Liver (tissue), 9 donors: ENCODE results near the gene FEZF2. TPM values are rescaled to one million over a fixed set of nuclear protein-coding genes. Genes with fewer than 3 reads are reported as not detected.

ENCODE experiments used
- DNase-seq: peaks from one replicate; pipeline ENCODE4 v3.0.0-alpha.2; 2017; ENCODE audit warnings: low spot score
- H3K27ac ChIP-seq, 2 donors: one replicate each; pipeline ENCODE4 v1.7.0; 2013; ENCODE audit warnings: inconsistent platforms in 2 of 2, low read length in 2 of 2, control low read depth in 1 of 2, low read depth in 1 of 2, mild to moderate bottlenecking in 1 of 2
- H3K27me3 ChIP-seq, 4 donors: one replicate each; pipeline versions ENCODE4 v1.6.1 to v1.7.0; 2013; ENCODE audit warnings: low read length in 3 of 4, inconsistent platforms in 1 of 4, mild to moderate bottlenecking in 1 of 4, moderate library complexity in 1 of 4; ENCODE audit not compliant: control insufficient read depth in 4 of 4, insufficient read depth in 4 of 4
- H3K36me3 ChIP-seq, 4 donors: one replicate each; pipeline versions ENCODE4 v1.6.1 to v1.7.0; 2013; ENCODE audit warnings: low read length in 3 of 4, mild to moderate bottlenecking in 3 of 4, low read depth in 1 of 4, moderate library complexity in 1 of 4; ENCODE audit not compliant: control insufficient read depth in 4 of 4, insufficient read depth in 3 of 4
- H3K4me1 ChIP-seq, 4 donors: one replicate each; pipeline versions ENCODE4 v1.6.1 to v1.7.0; 2013; ENCODE audit warnings: low read length in 3 of 4, mild to moderate bottlenecking in 3 of 4, moderate library complexity in 1 of 4; ENCODE audit not compliant: control insufficient read depth in 4 of 4, insufficient read depth in 4 of 4
- H3K4me3 ChIP-seq, 3 donors: one replicate each; pipeline versions ENCODE4 v1.6.1 to v1.7.0; 2013; ENCODE audit warnings: low read length in 3 of 3, control low read depth in 1 of 3, low read depth in 1 of 3, mild to moderate bottlenecking in 1 of 3
- H3K9ac ChIP-seq, 2 donors: one replicate each; pipeline ENCODE4 v1.7.0; 2013; ENCODE audit warnings: low read length in 2 of 2, mild to moderate bottlenecking in 2 of 2, moderate library complexity in 2 of 2, control low read depth in 1 of 2, low read depth in 1 of 2
- H3K9me3 ChIP-seq, 4 donors: one replicate each; pipeline versions ENCODE4 v1.6.1 to v1.7.0; 2013; ENCODE audit warnings: low read length in 3 of 4; ENCODE audit not compliant: control insufficient read depth in 4 of 4
- EGR1 ChIP-seq, 2 donors: IDR thresholded peaks; 2 replicates each; pipeline ENCODE4 v1.6.1; 2016 to 2018; ENCODE audit warnings: antibody characterized with exemption in 2 of 2, low read depth in 2 of 2
- FOXA1 ChIP-seq: IDR thresholded peaks from 2 replicates; pipeline ENCODE4 v1.6.1; 2016; ENCODE audit warnings: antibody characterized with exemption
- FOXA2 ChIP-seq: IDR thresholded peaks from 2 replicates; pipeline ENCODE4 v1.6.1; 2016; ENCODE audit warnings: antibody characterized with exemption
- HNF4A ChIP-seq, 2 donors: conservative IDR thresholded peaks; 2 replicates each; pipeline ENCODE4 v1.6.1; 2016; ENCODE audit warnings: antibody characterized with exemption in 2 of 2, mild to moderate bottlenecking in 2 of 2
- HNF4G ChIP-seq: IDR thresholded peaks from 2 replicates; pipeline ENCODE4 v1.6.1; 2016; ENCODE audit warnings: antibody characterized with exemption
- JUND ChIP-seq, 2 donors: IDR thresholded peaks; 2 replicates each; pipeline ENCODE4 v1.6.1; 2016; ENCODE audit warnings: antibody characterized with exemption in 2 of 2
- NR2F2 ChIP-seq: IDR thresholded peaks from 2 replicates; pipeline ENCODE4 v1.6.1; 2016; ENCODE audit warnings: antibody characterized with exemption
- RAD21 ChIP-seq, 2 donors: IDR thresholded peaks; 2 replicates each; pipeline ENCODE4 v1.6.1; 2016; ENCODE audit warnings: antibody characterized with exemption in 2 of 2, mild to moderate bottlenecking in 2 of 2
- RXRA ChIP-seq, 2 donors: IDR thresholded peaks; 2 replicates each; pipeline ENCODE4 v1.6.1; 2017 to 2018; ENCODE audit warnings: antibody characterized with exemption in 2 of 2, mild to moderate bottlenecking in 1 of 2
- SP1 ChIP-seq: IDR thresholded peaks from 2 replicates; pipeline ENCODE4 v1.6.1; 2018; ENCODE audit warnings: antibody characterized with exemption, mild to moderate bottlenecking
- TAF1 ChIP-seq: conservative IDR thresholded peaks from 2 replicates; pipeline ENCODE4 v1.6.1; 2016; ENCODE audit warnings: antibody characterized with exemption, mild to moderate bottlenecking
- YY1 ChIP-seq: IDR thresholded peaks from 2 replicates; pipeline ENCODE4 v1.6.1; 2016; ENCODE audit warnings: antibody characterized with exemption, mild to moderate bottlenecking
- WGBS: extraction: QIAGEN DNeasy Blood & Tissue Kit; methylation state at CpG from one replicate; pipeline ENCODE4 v1.1.7; 2013; 5-methylcytosine and 5-hydroxymethylcytosine counted together
- polyA plus RNA-seq, 2 donors: library from polyadenylated mRNA; stranded (reverse) in 1 of 2; unstranded in 1 of 2; fragments of 200-250 nt in 1 of 2; fragments of >200 nt in 1 of 2; fragmentation: Nextera tagmentation in 1 of 2; extraction: Ambion mirVana in 1 of 2; gene quantifications; one replicate each; pipeline versions ENCODE4 v1.2.1 to v1.2.3, GENCODE V29; 2013 to 2015
- total RNA-seq, 2 donors: library from RNA; depleted of rRNA; stranded (reverse); fragments of >200 nt; gene quantifications; one replicate each; pipeline ENCODE4 v1.2.3, GENCODE V29; 2014
- TF ChIP-seq, protein P1 (sequence below): IDR thresholded peaks from 2 replicates; pipeline ENCODE4 v1.6.1; 2016; ENCODE audit warnings: antibody characterized with exemption
- TF ChIP-seq, protein P2 (sequence below): fragments of 150-350 bp; IDR thresholded peaks from 2 replicates; pipeline ENCODE4 v1.5.1; 2017; ENCODE audit warnings: improper control_type of control experiment, low read depth, low read length; ENCODE audit not compliant: missing input control
- TF ChIP-seq, protein P3 (sequence below): IDR thresholded peaks from 2 replicates; pipeline ENCODE4 v1.6.1; 2016; ENCODE audit warnings: antibody characterized with exemption
- TF ChIP-seq, protein P4 (sequence below): IDR thresholded peaks from 2 replicates; pipeline ENCODE4 v1.6.1; 2016; ENCODE audit warnings: antibody characterized with exemption
- TF ChIP-seq, protein P5 (sequence below): IDR thresholded peaks from 2 replicates; pipeline ENCODE4 v1.6.1; 2016; ENCODE audit warnings: antibody characterized with exemption, mild to moderate bottlenecking
- donor health status: healthy.
- donor health status: healthy.
- donor health status: healthy.
- donor health status: healthy.
- donor health status: healthy.

The FEZF2 gene
- total and polyA plus RNA-seq, 4 donors, result not detected

DNA sequence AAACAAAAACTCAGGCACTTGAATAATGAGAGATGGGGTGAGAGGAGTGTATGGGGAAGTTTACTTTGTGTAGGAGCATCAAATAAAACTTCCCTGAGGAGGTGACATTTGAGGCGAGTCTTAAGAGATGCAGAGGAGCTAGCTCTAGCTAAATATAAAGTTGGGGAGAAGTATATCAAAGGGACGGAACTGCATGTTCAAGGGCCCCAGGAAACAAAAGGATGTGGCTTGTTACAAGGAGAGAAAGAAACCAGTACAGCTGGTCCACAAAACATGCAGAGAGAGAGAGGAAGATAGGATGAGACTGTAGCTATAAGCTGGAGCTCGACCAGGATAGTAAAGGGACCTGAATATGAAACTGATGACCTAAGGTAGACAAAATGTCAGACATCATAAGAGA, 17.6 kb downstream of the FEZF2 start:
- H3K27me3 ChIP-seq, result peaks cover 0 to 10% (median 2%) of the 10 kb centered on the region in 4 donors
- DNase-seq, result no peak
- no peak for TF ChIP-seq SP1
- no peak for TF ChIP-seq NR2F2
- no peak for TF ChIP-seq RXRA (IDR thresholded peaks at IDR 0.05)
- no peak for TF ChIP-seq JUND (IDR thresholded peaks at IDR 0.05)
- TF ChIP-seq, protein P1, sequence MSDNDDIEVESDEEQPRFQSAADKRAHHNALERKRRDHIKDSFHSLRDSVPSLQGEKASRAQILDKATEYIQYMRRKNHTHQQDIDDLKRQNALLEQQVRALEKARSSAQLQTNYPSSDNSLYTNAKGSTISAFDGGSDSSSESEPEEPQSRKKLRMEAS, result no peak
- no peak for TF ChIP-seq TAF1
- TF ChIP-seq YY1, result no peak
- no peak for TF ChIP-seq RAD21 (IDR thresholded peaks at IDR 0.05)
- TF ChIP-seq, protein P2, sequence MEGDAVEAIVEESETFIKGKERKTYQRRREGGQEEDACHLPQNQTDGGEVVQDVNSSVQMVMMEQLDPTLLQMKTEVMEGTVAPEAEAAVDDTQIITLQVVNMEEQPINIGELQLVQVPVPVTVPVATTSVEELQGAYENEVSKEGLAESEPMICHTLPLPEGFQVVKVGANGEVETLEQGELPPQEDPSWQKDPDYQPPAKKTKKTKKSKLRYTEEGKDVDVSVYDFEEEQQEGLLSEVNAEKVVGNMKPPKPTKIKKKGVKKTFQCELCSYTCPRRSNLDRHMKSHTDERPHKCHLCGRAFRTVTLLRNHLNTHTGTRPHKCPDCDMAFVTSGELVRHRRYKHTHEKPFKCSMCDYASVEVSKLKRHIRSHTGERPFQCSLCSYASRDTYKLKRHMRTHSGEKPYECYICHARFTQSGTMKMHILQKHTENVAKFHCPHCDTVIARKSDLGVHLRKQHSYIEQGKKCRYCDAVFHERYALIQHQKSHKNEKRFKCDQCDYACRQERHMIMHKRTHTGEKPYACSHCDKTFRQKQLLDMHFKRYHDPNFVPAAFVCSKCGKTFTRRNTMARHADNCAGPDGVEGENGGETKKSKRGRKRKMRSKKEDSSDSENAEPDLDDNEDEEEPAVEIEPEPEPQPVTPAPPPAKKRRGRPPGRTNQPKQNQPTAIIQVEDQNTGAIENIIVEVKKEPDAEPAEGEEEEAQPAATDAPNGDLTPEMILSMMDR, result no peak
- TF ChIP-seq, protein P3, sequence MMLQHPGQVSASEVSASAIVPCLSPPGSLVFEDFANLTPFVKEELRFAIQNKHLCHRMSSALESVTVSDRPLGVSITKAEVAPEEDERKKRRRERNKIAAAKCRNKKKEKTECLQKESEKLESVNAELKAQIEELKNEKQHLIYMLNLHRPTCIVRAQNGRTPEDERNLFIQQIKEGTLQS, result no peak
- no peak for TF ChIP-seq HNF4A (conservative IDR thresholded peaks at IDR 0.05)
- TF ChIP-seq, protein P4, sequence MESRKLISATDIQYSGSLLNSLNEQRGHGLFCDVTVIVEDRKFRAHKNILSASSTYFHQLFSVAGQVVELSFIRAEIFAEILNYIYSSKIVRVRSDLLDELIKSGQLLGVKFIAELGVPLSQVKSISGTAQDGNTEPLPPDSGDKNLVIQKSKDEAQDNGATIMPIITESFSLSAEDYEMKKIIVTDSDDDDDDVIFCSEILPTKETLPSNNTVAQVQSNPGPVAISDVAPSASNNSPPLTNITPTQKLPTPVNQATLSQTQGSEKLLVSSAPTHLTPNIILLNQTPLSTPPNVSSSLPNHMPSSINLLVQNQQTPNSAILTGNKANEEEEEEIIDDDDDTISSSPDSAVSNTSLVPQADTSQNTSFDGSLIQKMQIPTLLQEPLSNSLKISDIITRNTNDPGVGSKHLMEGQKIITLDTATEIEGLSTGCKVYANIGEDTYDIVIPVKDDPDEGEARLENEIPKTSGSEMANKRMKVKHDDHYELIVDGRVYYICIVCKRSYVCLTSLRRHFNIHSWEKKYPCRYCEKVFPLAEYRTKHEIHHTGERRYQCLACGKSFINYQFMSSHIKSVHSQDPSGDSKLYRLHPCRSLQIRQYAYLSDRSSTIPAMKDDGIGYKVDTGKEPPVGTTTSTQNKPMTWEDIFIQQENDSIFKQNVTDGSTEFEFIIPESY, result no peak
- no peak for TF ChIP-seq EGR1 (IDR thresholded peaks at IDR 0.05; ENCODE audit: low read depth in 2 of 2)
- TF ChIP-seq HNF4G, result no peak
- no peak overlapping the region for H3K27ac ChIP-seq
- H3K4me1 ChIP-seq, result no peaks in the 10 kb centered on the region
- no peak overlapping the region for H3K9ac ChIP-seq
- no peak overlapping the region for H3K4me3 ChIP-seq
- H3K9me3 ChIP-seq, result no peaks in the 10 kb centered on the region
- no peaks in the 10 kb centered on the region for H3K36me3 ChIP-seq
- 67% methylated on average over 3 of the region's 3 CpGs for WGBS

DNA sequence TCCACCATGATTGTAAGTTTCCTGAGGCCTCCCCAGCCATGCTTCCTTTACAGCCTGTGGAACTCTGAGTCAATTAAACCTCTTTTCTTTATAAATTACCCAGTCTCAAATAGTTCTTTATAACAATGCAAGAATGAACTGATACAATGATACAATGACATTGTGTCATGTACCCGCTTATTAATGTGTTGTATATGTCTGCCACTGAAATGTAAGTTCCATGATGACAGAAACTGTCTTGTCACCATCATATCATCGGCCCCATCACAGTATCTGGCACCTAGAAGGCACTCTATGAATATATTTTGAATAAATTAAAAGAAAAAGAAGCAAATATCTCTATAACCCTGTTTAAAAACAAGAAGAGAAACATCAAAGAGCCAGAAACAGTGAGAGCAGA, 29.6 kb downstream of the FEZF2 start:
- Histone ChIP-seq H3K4me3 (no peak overlapping the region), H3K9me3 (no peaks in the 10 kb centered on the region), H3K36me3 (no peaks in the 10 kb centered on the region), H3K27ac (no peak overlapping the region), H3K4me1 (no peaks in the 10 kb centered on the region), H3K9ac (no peak overlapping the region), H3K27me3 (peaks cover 0 to 3% (median 0%) of the 10 kb centered on the region in 4 donors)
- DNase-seq, result no peak
- TF ChIP-seq HNF4A (conservative IDR thresholded peaks at IDR 0.05) (no peak), FOXA2 (no peak), FOXA1 (no peak), HNF4G (no peak), RXRA (IDR thresholded peaks at IDR 0.05) (no peak), YY1 (no peak), NR2F2 (no peak), JUND (IDR thresholded peaks at IDR 0.05) (no peak), TAF1 (no peak)
- TF ChIP-seq, protein P2, result no peak
- TF ChIP-seq, protein P3, result no peak
- TF ChIP-seq, protein P5, sequence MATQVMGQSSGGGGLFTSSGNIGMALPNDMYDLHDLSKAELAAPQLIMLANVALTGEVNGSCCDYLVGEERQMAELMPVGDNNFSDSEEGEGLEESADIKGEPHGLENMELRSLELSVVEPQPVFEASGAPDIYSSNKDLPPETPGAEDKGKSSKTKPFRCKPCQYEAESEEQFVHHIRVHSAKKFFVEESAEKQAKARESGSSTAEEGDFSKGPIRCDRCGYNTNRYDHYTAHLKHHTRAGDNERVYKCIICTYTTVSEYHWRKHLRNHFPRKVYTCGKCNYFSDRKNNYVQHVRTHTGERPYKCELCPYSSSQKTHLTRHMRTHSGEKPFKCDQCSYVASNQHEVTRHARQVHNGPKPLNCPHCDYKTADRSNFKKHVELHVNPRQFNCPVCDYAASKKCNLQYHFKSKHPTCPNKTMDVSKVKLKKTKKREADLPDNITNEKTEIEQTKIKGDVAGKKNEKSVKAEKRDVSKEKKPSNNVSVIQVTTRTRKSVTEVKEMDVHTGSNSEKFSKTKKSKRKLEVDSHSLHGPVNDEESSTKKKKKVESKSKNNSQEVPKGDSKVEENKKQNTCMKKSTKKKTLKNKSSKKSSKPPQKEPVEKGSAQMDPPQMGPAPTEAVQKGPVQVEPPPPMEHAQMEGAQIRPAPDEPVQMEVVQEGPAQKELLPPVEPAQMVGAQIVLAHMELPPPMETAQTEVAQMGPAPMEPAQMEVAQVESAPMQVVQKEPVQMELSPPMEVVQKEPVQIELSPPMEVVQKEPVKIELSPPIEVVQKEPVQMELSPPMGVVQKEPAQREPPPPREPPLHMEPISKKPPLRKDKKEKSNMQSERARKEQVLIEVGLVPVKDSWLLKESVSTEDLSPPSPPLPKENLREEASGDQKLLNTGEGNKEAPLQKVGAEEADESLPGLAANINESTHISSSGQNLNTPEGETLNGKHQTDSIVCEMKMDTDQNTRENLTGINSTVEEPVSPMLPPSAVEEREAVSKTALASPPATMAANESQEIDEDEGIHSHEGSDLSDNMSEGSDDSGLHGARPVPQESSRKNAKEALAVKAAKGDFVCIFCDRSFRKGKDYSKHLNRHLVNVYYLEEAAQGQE, result no peak
- WGBS, result 74% methylated on average over 2 of the region's 2 CpGs
